Thoracic aorta (tissue), 2 donors: ENCODE measurements around the gene PGF. TPM values are rescaled to one million over a fixed set of nuclear protein-coding genes. Genes with fewer than 3 reads are reported as not detected.

ENCODE experiments used
- ATAC-seq: fragments of 150-250 bp; one replicate; pipeline ENCODE4 v1.8.0; 2017; ENCODE audit warnings: low read depth; ENCODE audit not compliant: insufficient number of reproducible peaks, low FRiP score
- DNase-seq: peaks from one replicate; pipeline ENCODE4 v3.0.0-alpha.2; 2020; ENCODE audit warnings: low spot score
- H3K27ac ChIP-seq, 2 donors: fragments of 200-600 bp; sonication (generic); 1 replicate in 1 of 2; 2 replicates in 1 of 2; pipeline ENCODE4 v1.5.1; 2016; ENCODE audit warnings: mild to moderate bottlenecking in 2 of 2, moderate library complexity in 2 of 2
- H3K27me3 ChIP-seq: fragments of 200-600 bp; sonication (generic); replicated peaks from 2 replicates; pipeline ENCODE4 v1.6.0; 2016; ENCODE audit warnings: mild to moderate bottlenecking; ENCODE audit not compliant: insufficient read depth
- H3K36me3 ChIP-seq: fragments of 200-600 bp; sonication (generic); one replicate; pipeline ENCODE4 v1.5.1; 2016
- H3K4me1 ChIP-seq, 2 donors: fragments of 200-600 bp; sonication (generic); 1 replicate in 1 of 2; 2 replicates in 1 of 2; pipeline versions ENCODE4 v1.5.1 to v1.6.0; 2016; ENCODE audit warnings: low read depth in 2 of 2, mild to moderate bottlenecking in 1 of 2; ENCODE audit not compliant: control insufficient read depth in 1 of 2
- H3K4me3 ChIP-seq: fragments of 200-600 bp; sonication (generic); 2 replicates; pipeline ENCODE4 v1.5.1; 2016; ENCODE audit warnings: mild to moderate bottlenecking
- H3K9me3 ChIP-seq: fragments of 200-600 bp; sonication (generic); 2 replicates; pipeline ENCODE4 v1.5.1; 2016
- CTCF ChIP-seq: fragments of 200-600 bp; sonication (generic); IDR thresholded peaks from one replicate; pipeline ENCODE4 v1.5.1; 2019; ENCODE audit warnings: antibody characterized with exemption
- total RNA-seq, 2 donors: library from RNA; depleted of rRNA; stranded (reverse); fragments of >200 nt; gene quantifications; one replicate each; pipeline versions ENCODE4 v1.1.0 to v1.2.3, GENCODE V29; 2016

Gene PGF
- total RNA-seq, 2 donors from 2014 or later = 34.4 to 75.3 TPM

GRCh38 chr14:74965486-74966153 lies 10.2 kb upstream of the PGF start:
- no peaks in the 10 kb centered on the region for H3K4me1 ChIP-seq
- no peaks in the 10 kb centered on the region for H3K9me3 ChIP-seq
- no peak for DNase-seq
- no peak for ATAC-seq
- no peak for TF ChIP-seq CTCF
- H3K4me3 ChIP-seq = no peak overlapping the region
- no peaks in the 10 kb centered on the region for H3K27me3 ChIP-seq
- no peak overlapping the region for H3K27ac ChIP-seq
- H3K36me3 ChIP-seq = no peaks in the 10 kb centered on the region

- no peak for ATAC-seq
- no peak for TF ChIP-seq CTCF
- DNase-seq = no peak
- H3K27me3 ChIP-seq = no peaks in the 10 kb centered on the region
- no peak overlapping the region for H3K27ac ChIP-seq
- H3K9me3 ChIP-seq = no peaks in the 10 kb centered on the region
- H3K36me3 ChIP-seq = no peaks in the 10 kb centered on the region
- no peaks in the 10 kb centered on the region for H3K4me1 ChIP-seq
- H3K4me3 ChIP-seq = no peak overlapping the region
Observed at GRCh38 chr14:74964787-74965485, 9.5 kb upstream of the PGF start.

GRCh38 chr14:74963705-74964271 lies 8.4 kb upstream of the PGF start:
- Histone ChIP-seq H3K4me3 (no peak overlapping the region), H3K4me1 (no peaks in the 10 kb centered on the region), H3K27me3 (no peaks in the 10 kb centered on the region), H3K36me3 (no peaks in the 10 kb centered on the region), H3K27ac (no peak overlapping the region), H3K9me3 (no peaks in the 10 kb centered on the region)
- ATAC-seq (no peak), DNase-seq (no peak)
- TF ChIP-seq CTCF = no peak

GRCh38 chr14:74963178-74963704 lies 7.8 kb upstream of the PGF start:
- Histone ChIP-seq H3K36me3 (no peaks in the 10 kb centered on the region), H3K9me3 (no peaks in the 10 kb centered on the region), H3K4me1 (no peaks in the 10 kb centered on the region), H3K27me3 (no peaks in the 10 kb centered on the region), H3K4me3 (no peak overlapping the region), H3K27ac (no peak overlapping the region)
- no peak for TF ChIP-seq CTCF
- no peak for ATAC-seq
- no peak for DNase-seq

GRCh38 chr14:74962493-74962892 lies 7.1 kb upstream of the PGF start:
- no peak for DNase-seq
- ATAC-seq = no peak
- no peaks in the 10 kb centered on the region for H3K9me3 ChIP-seq

More at GRCh38 chr14:74962493-74962892, 7.1 kb upstream of the PGF start:
- no peak for TF ChIP-seq CTCF
- H3K4me3 ChIP-seq = no peak overlapping the region
- no peak overlapping the region for H3K27ac ChIP-seq
- no peaks in the 10 kb centered on the region for H3K4me1 ChIP-seq
- H3K27me3 ChIP-seq = no peaks in the 10 kb centered on the region
- H3K36me3 ChIP-seq = no peaks in the 10 kb centered on the region
